HG03097 (cell line): ENCODE measurements around the gene SH3BP5.

ENCODE experiments used
- ATAC-seq: cut with Tn5 transposase; IDR thresholded peaks from one replicate; pipeline ENCODE4 v1.9.1; 2021; ENCODE audit not compliant: unreplicated experiment, low FRiP score

Gene SH3BP5

DNA sequence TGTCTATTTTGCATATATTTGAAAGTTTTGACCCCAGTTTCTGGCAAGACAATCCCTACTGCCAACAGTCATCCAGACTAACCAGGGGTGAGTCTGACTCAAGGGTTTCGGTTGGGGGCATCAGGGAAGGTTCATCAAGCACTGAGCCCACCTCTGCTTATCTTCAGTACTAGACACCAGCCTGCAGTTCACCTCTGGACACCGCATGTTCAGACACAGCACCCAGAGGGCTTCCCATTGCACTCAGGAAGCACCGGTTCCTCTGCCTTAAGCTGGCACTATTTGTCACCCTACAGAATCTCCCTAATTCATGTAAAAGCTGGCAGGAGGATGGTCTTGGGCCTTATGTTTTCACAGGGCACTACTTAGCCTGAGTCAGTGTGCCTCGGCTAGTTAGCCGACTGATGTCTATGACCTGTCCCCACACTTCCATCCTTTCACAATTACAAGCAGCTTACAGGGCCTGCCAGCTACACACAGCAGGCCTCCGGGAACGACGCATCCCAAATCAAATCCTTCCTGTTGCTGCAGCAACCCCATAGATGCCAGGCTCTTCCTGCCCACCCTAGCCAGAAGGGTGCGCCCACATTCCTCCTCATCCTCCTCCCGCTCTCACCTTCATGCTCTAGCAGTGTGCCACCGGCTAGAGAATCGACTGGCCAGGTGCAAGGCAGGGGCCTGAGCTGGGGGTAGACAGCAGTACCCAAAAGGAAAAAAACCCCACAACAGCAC is 52.5 kb downstream of the SH3BP5 start:
- ATAC-seq = no peak

DNA sequence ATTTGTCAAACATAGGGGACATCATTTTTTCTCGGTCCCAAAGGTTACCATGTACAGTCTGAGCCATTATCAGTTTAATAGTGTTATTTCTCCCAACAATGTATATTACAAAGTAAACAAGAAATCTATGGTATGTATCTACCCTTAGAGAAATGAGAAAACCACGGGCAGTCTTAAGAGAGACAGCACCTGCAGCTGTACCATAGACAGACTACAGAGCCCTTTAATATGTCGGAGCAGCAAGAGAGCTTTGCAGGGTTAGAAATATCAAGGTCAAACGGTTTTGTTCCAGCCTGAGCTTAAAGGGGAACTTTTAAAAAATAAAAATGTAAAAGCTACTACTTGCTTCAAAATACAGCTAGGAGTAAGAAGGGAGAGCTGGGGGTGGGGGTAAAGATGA is 53.2 kb downstream of the SH3BP5 start:
- ATAC-seq = no peak

DNA sequence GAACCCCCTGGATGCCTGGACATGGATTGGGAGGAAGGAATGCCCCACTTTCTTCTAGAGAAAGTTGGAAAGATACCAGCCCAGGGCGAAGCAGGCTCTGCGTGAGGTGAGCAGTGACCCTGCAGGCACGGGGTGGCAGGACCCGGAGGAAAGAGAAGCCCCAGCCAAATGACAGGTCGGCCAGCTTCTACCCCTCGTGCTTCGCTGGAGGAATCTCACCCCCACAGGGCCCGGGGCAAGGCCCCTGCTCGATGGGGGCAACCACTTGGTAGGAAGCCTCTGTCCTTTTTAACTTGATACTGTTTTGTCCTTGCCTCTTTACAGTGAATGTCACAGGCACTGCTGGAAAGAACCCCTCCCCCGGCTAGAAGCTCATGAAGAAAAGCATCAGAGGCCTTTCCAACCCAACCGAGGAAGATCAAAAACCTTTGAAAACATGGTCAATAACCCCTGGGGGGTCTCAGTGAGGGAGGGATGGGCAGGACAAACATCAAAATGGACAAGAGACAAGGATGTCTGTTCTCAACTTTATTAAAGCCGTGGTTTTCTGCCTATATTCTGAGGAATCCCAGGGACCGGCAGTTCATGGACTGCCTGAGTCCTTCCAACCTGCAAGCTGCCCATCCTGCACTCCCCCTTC is 54.4 kb downstream of the SH3BP5 start:
- ATAC-seq = no peak

DNA sequence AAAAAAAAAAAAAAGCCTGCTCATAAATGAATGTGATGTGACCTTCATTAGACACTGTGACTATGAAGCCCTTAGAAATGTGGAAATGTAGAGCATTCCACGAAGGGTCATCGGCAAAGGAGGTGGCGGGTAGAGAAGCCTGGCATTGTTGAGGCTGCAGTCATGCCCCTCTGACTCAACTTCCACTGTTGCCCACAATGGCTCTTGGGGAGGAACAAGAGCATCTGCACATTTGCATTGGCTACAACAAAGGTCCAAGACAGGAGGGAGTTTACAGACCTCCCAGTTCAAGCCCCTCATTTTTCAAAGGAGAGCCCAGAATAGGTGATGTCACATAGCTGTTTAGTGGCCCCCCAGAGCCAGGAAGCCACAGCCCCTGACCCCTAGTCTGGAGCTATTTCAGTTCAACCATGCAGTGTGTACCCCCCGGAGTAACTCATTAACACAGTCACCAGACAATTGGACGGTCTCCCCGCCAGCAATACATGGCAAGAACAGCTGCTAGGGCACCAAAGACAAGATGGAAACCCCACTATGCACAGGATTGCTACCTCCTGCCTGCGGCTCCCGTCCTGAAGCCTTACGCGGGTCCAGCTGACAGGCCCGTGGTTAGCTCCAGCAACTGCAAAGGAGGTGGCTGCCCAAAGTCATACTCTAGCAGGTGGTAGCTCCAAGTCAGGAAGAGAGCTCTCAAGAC is 56.2 kb downstream of the SH3BP5 start:
- ATAC-seq = no peak

DNA sequence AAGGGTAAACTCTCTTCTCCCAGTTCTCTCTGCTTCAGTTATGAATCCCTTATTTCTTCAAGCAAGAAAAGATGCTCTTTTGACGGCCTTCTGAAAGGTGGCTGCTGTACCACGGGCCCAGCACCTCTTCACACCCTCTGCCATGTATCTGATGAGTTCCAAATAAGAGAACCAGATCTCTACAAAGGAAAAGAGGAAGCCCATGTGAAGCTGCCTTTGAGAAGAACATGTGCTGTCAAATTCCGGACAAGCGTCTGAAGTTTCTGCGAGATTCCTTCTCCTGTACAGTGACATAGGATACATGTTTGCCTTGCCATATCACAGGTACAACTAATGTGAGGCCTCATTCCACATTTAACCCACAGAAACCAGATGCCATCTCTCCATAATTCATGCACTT is 59.2 kb downstream of the SH3BP5 start:
- ATAC-seq = no peak

DNA sequence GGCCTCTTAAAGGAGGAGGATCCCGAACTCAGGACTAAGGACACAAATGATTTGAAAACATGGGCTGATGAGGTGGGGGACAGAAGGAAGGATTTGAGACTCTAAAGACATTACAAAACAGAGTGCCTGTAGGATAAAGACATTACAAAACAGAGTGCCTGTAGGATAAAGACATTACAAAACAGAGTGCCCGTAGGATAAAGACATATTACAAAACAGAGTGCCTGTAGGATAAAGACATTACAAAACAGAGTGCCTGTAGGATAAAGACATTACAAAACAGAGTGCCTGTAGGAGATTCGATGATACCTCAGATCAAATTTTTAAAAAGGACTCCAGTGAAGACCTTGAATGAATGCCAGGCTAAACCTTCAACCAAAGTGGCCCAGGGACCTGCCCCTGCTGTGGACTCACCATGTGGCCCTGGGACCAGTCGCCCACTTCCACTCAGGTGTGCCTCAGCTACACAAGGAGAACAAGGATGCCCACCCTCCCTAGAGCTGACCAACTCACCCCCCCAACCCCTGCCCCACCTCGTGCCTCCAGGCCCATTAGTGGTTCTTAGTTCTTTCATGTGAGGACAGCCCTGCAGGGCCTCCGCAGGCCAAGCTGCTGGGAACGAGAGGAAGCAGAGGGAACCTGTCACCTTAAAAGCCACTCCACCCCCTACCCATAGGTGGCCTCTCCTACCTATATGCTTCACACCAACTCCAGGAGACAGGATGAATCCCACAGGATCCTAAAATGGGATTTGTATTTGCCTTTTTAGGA is 59.8 kb downstream of the SH3BP5 start:
- no peak for ATAC-seq

DNA sequence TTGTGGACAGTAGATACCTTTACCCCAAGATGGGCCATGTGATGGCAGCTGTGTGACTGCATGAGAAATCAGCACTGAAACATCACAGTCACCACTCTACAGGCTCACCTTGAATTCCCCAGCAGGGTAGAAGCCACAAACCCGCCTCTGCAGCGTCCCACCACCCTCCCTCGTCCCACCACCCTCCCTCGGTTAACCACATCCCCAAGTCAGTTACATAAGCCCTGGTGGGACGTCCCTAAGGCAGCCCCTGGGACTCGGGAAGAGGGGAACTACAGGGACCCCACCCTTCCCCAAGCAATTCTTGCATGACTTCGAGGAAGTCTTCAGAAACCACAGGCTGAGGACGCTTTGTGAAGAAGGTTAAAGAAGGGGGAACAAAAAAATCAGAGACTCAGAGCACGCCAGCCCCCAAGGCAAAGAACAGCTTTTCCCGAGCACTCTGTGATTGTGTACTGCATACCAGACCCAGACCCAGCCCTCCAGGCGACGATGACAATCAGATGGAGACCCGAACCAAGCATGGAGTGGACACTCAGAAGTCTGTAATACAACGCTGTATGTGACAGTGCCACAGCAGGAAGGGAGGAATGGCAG is 60.5 kb downstream of the SH3BP5 start:
- ATAC-seq = no peak

DNA sequence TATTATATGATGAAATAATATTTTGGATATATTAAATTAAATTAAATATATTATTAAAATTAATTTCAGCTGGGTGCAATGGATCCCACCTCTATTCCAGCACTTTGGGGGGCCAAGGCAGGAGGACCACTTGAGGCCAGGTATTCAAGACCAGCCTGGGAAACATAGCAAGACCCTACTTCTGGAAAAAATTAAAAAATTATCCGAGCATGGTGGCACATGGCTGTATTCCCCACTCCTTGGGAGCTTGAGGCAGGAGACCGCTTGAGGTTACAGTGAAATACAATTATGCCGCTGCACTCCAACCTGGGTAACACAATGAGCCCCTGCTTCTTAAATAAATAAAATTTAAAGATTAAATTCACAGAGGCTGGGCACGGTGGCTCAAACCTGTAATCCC is 61.4 kb downstream of the SH3BP5 start:
- ATAC-seq = no peak

DNA sequence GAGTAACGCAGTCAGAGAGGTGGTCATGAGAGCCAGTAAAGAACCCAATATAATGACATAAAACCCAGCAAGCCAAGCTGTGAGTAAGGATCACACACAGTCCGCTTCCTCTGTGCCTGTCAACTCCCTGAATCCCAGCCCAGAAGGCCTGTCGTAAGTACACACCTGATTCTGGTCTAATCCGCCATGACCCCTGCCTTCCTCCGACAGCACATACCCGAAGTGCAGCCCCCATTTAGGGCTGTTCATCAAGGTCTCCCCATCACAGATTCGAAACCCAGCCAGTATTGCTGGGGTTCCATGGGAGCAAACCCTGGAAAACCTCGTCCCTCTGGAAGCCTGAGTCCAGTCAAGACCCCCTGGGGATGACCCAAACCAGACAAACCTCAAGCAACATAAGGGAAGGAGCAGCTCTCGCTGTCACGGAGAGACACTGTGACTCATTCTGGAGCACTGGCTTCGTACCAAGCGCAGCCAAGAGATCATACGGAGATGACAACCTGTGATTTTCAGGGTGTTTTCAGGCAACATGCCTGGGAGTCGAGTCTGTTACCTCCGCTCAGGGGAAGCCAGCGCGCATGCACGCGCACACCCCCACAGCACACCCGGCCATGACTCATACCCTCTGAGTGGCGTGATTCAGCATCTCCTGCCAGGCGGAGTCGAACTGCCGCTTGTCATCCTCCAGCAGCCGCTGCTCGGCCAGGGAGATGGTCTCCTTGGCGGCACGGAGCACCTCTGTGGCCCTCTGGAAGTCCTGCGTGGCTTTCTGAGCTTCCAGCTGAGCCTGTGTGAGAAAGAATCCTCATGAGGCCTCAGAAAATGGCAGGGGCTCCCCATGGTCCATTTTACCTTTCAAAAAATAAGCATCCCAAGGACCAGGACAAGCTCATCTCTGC is 63.0 kb downstream of the SH3BP5 start:
- ATAC-seq = no peak

DNA sequence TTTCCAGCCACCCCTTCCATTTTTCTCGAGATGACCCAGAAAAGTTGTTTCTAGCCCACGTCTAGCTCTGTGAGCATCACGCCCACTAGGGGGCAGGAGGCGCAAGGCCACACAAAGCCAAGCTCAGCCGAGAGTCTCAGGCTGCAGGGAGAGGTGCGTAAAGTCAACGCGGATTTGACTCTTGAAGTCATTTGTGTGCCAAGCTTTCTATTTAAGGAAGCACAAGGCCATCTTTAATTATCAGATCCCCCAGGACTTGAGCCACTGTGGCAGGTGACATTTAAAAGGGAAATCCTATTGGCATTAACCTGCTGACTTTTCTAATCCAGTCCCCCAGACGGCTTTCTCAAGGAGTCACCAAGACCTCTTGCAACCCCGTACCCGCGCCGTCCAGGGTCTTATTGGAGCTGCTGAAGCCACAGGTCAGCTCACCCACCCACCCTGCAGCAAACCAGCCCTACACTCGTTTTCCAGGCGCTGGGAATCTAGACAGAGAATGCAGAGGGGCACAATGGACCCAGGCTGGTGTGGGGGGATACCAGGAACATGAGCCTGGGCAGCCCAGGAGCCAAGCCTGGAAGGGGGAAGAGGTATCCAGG is 64.3 kb downstream of the SH3BP5 start:
- ATAC-seq = peak; percentile 39

DNA sequence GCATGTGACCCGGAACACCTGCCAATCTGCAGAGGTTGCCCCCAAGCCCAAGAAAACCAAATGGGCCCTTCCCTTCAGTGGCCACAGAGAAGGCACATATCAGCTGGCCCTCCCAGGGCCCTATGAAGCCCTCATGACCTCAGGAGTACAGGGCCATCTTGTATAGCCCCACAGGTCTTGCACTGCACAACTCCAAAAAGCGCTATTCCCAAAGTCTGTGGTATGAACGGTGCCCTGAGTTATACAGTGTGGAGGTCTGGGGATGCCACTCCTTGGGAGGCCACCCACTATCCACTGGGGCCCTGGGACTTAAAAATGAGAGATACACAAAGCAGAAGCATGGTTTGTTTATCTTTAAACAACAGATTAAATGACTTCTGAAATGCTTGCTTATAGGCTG is 64.9 kb downstream of the SH3BP5 start:
- ATAC-seq = no peak

DNA sequence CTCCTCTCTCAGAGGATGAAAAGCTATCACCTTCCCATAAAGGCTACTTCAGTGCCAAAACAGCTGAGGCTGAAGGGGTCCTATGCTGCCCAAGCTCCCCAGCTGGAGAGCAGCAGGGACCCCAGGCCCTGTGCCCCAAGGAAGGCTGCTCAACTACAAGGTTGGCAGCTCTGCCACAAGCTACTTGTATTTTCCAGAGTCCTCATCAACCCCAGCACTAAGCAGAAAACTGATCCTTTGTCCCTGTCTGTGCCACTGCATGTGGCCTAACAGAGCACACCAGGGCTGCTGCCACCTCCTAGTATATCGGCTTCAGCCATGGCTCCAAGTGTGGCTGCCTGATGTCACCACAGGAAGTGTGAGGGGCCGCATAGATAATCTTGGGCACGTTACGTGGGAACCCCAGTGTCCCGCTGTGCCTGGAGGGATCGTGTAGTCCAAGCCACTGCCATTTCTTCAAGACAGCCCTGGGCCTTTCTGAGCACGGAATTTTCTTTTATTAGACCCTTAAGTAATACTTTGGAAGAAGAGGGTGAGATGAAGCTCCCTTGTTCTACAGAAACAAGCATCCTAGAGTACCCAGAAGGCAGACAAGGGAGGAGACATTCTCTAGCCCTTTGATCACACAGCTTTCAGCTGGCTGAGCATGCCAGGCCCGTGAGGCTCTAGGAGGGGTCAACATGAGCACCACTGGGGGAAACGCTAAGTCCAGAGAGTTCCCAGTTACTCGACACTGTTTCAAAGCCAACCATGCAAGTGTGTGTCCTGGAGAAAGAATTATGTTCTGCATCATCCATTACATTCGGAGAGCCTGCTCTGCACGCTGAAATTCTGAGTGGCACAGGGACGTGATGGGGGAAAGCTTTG is 65.6 kb downstream of the SH3BP5 start:
- ATAC-seq = no peak

DNA sequence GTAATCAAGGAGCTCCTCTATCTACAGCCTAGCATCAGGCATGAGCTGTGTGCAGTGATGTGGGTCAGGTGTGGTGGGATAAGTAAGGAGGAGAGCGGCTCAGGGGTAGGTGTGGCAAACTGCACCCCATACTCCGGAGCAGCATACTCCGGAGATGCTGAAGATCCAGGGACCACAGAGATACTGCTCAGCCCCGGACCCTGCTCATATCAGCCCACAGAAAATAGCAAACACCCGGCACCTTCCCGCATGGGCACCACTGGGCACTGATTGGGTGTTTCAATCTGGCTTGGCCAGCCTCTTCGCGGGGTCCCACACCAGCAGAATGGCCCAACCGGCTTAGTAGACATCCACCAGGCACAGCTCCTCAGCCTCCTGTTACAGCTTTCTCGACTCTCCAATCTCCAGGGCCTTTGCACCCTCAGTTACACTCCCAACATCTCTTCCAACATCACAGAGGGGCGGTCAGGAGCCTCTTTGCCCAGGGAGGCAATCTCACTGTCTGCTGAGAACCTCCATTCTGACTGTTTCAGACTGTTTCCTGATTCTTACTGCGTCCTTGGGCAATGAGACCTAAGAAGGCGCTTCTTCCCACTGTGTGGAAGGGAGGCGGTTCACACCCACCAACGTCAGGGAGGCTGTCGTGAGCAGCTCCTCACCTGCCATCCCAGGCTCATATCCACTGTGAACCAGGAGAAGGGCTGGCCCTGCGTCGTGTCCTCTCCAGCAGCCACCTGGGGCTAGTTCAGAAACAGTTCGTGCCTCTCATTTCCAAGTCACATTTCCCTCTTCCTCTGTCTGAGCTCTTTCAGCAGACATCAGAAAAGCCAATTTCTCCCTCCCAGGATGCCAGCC is 66.5 kb downstream of the SH3BP5 start:
- no peak for ATAC-seq

DNA sequence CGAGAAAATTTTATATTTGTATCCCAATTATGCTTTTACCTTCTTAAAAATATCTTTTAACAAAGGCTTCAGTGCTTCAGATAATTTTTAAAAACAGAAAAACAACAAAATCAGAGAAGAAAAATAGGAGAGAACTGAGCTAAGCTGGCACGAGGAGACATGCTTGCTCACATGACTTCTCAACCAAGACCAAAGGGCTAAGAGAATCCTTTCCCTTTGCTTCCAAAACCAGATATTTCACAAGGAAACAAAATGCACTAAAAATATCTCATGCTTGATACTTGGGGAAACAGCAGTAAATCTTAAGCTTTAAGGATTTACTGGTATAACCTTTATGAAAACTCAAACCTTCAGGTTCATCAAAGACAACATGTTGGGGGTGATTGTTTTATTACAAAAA is 67.9 kb downstream of the SH3BP5 start:
- ATAC-seq = no peak

DNA sequence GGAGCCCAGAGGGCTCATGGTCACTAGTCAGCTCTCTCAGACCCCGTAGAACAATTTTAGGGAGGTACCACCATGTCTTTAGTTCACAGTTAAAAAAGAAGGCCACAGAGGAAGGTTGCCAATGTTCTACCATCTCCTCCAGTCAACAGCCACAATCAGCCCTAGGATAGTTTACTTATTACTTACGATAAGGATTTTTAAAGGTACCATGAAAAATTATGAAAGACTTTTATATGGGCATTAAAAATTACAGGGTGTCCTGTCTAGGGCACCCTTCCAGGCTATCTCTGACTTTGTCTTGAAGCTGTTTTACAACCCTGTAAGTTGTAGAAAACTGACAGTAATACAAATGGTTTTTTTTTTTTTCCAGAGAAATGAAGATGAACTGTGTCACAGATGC is 68.5 kb downstream of the SH3BP5 start:
- ATAC-seq = no peak

DNA sequence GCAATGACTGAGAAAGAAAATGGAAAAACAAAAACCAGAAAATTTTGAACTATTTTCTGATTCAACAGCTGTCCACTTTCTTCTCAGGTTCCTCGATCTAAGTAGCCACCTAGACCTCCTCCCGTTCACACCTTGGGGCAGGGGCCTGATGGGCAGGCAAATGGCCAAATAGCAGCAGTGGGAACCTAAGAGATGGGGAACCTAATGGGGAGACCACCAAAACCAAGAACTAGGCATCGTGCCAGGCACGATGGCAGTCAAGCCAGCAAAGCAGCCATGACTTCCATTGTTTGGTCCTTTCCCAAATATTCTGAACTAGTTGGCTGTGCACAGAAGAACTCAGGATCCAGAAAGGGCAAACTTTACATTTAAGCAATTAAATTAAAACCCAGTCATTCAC is 69.3 kb downstream of the SH3BP5 start:
- ATAC-seq = no peak

DNA sequence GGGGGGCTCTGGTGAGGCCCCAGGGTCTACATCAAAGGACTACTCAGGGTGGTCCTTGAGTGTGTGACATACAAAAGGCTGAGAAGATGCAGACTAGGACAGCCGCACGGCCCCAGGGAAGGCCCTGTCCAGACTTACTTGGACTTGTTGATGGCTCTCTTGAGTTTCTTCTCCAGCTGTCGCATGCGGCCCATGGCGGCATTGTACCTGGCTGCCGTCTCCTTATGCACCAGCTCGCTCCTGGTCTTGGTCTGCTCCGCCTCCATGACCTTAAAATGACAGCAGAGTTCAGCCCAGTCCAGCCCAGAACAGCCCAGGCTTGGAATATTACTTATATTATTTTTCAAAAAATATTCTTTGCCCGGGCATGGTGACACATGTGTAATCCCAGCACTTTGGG is 70.4 kb downstream of the SH3BP5 start:
- no peak for ATAC-seq

DNA sequence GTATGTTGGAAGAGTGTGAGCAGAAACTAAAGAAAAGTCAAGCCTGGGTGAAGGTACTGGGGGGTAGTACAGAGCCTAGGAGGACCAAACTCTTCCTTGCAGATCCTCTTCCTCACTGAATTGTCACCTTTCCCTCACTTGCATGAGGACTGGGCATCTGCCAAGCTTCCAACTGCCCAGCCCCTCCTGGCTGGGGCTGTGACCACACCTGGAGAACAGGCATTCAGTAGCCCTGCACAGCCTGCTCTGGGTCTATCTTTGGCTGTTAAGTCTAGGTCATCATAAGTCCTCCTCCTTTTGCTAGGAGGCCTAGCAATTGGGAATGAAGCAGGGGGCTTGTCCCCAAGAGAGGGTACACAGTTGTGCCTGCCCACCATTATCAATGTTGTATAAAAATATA is 71.1 kb downstream of the SH3BP5 start:
- no peak for ATAC-seq
